GM12872 (cell line): Measurements from ENCODE around the gene MCU.

Source experiments
- CTCF ChIP-seq: IDR thresholded peaks from 3 replicates; pipeline ENCODE4 v1.5.1; 2011; ENCODE audit warnings: low read depth, mild to moderate bottlenecking, low read length, moderate library complexity; ENCODE audit not compliant: insufficient read depth

Gene MCU

GRCh38 chr10:72858067-72858466 lies 166.1 kb downstream of the MCU start:
- no peak for TF ChIP-seq CTCF

- no peak for TF ChIP-seq CTCF
Observed at GRCh38 chr10:72862957-72863356, 171.0 kb downstream of the MCU start.

- TF ChIP-seq CTCF: peak; percentile 47; the same call in 2 of the 3 replicates
Observed at GRCh38 chr10:72875250-72876055, 183.5 kb downstream of the MCU start.

GRCh38 chr10:72879245-72879644 lies 187.3 kb downstream of the MCU start:
- no peak for TF ChIP-seq CTCF

GRCh38 chr10:72881291-72881690 lies 189.3 kb downstream of the MCU start:
- no peak for TF ChIP-seq CTCF

GRCh38 chr10:72883861-72884260 lies 191.9 kb downstream of the MCU start:
- no peak for TF ChIP-seq CTCF

GRCh38 chr10:72885953-72886352 lies 194.0 kb downstream of the MCU start:
- TF ChIP-seq CTCF: no peak
